Amygdala (tissue), 56 donors: ENCODE results near the gene DYNC1LI2.

Experiments used
- DNase-seq, 56 donors: peaks; one replicate each; lab custom pipeline; 2025; lab: John Stamatoyannopoulos, UW

Gene DYNC1LI2

DNA sequence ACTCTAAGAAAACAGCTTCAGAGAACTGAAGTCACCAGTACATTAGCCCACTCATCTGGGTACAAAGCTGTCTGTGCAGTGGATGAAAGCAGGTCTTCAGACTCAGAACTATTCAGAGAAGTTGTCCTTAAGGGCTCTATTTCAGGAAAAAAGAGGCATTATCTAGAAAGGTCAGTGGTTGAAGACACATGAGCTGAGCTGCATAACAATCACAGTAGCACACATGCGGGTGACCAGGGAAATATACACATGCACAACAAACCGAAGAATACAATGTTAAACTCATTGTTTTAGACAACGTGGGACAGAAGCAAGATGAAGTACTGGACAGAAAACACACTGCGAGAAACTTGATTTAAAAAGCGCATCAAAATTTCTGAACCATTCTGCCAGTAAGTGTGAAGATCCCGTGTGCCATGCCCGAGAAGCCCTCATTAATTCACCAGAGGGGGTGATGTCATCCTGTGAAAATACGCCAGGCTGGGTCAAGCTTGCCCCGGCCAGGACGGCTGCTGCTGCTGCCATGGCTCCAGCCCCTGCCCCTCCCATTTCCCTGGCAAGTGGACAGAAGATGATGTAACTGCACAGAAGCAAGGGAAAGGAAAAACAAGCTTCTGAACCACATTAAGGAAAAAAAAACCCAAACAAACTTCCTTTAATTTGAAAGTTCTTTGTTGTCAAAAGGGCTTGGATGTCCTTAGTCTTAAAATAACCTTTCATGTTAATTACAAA is 10.1 kb downstream of the DYNC1LI2 start:
- peak in 54 of 56 donors; percentile 41 to 97 (median 84) for DNase-seq

GRCh38 chr16:66740533-66740932 is 10.9 kb downstream of the DYNC1LI2 start:
- DNase-seq, result peak in 1 of 56 donors; percentile 10

GRCh38 chr16:66740010-66740409 is 11.4 kb downstream of the DYNC1LI2 start:
- DNase-seq, result peak in 2 of 56 donors; percentile 5 to 38

DNA sequence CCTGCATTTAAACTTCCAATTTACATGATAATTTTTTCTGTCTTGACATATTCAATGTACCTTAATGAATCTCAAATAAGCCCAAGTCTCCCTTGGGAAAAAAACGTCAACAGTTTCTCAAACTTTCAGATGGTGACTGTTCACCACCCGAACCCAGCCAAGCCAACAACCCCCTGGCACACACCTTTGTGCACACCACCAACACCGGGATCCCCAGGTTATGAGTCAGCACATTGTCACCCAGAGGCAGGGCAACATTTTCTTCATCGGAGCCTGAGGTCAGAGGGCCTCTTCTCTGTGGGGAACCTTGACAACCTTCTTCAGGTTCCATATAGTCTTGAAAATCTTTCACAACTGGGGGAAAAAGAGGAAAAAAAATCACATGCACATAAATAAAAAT is 15.5 kb downstream of the DYNC1LI2 start:
- DNase-seq, result no peak

- DNase-seq, result no peak
Measured at GRCh38 chr16:66731101-66731500, 20.3 kb downstream of the DYNC1LI2 start.

DNA sequence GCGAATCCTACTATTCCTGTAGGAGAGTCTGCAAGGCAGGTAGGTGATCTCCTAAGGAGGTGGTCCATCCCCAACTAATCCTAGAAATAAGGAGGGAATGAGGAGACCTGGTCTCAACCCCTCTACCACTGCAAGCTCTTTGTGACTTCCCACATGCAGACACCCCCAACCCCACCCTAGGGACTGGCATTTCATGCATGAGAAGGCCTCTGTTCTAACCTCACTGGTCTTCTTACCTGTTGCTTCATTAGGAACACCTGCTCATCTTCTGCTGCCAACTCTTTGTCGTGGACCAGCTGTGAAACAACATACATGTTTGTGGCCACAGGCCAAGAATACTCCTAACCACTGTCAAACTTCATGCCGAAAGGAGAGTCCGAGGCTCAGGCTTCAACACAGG is 22.6 kb downstream of the DYNC1LI2 start:
- DNase-seq, result no peak

DNA sequence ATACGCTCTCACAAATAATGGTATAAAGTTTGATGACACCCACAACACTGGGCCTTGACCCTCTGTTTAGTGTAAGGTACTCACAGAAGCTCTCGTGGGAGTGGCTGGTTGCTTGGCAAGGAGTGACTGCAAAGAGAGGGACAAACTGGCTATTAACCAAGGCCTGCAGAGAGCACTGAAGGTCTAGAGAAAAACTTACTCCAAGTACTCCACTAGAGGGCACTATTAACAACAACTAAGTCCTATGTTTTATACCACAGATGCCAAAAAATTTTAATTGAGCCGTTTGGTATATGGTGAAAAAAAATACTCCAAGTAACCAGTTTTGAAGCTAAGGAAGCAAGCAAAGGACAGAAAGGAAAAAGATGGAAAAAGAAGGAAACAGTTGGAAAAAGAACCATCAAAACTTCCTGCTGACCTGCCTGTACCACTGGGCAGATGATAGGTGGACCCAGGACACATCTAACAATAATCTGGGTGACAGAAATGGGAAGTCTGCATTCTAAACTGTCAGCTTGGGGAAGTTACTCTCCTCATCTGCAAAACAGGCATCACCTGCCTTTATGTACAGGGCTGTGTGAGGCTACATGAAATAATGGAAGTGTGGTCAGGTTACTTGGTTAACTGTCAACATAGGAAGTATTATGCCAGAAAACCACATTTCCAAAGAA is 23.2 kb downstream of the DYNC1LI2 start:
- peak in 12 of 56 donors; percentile 14 to 81 (median 33) for DNase-seq

- no peak for DNase-seq
Measured at GRCh38 chr16:66720766-66721165, 30.6 kb downstream of the DYNC1LI2 start.

GRCh38 chr16:66719246-66719645 is 32.2 kb downstream of the DYNC1LI2 start:
- DNase-seq, result no peak

GRCh38 chr16:66717776-66718175 is 33.6 kb downstream of the DYNC1LI2 start:
- DNase-seq, result no peak

- DNase-seq, result peak in 26 of 56 donors; percentile 9 to 73 (median 35)
Measured at GRCh38 chr16:66717112-66717675, 34.2 kb downstream of the DYNC1LI2 start.

GRCh38 chr16:66714654-66715307 is 36.6 kb downstream of the DYNC1LI2 start:
- peak in 7 of 56 donors; percentile 12 to 38 (median 19) for DNase-seq

DNA sequence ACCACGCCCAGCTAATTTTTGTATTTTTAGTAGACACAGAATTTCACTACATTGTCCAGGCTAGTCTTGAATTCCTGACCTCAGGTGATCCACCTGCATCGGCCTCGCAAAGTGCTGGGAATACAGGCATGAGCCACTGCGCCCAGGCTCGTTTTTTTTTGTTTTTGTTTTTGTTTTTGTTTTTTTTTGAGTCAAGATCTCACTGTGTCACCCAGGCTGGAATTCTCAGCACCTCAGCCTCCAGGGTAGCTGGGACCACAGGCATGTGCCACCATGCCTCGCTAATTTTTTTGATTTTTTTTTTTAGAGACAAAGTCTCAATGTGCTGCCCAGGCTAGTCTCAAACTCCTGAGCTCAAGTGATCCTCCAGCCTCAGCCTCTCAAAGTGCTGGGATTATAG is 37.3 kb downstream of the DYNC1LI2 start:
- no peak for DNase-seq

- DNase-seq, result peak in 17 of 56 donors; percentile 8 to 78 (median 35)
Measured at GRCh38 chr16:66713076-66713475, 38.3 kb downstream of the DYNC1LI2 start.

GRCh38 chr16:66712512-66712911 is 38.9 kb downstream of the DYNC1LI2 start:
- no peak for DNase-seq

DNA sequence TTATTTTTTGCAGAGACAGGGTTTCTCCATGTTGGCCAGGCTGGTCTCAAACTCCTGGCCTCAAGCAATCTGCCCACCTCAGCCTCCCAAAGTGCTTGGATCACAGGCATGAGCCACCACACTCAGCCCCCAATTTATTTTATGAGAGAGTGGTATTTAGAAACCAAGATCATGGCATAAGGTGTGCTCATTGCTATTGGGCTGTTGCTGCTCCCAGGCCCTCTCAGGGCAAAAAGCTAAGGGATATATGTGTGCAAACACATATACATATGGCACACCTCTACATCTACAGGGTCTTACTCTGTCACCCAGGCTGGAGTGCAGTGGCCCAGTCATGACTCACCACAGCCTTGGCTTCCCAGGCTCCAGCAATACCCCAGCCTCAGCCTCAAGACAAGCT is 39.8 kb downstream of the DYNC1LI2 start:
- no peak for DNase-seq

GRCh38 chr16:66706506-66706880 is 44.9 kb downstream of the DYNC1LI2 start:
- DNase-seq, result peak in 5 of 56 donors; percentile 11 to 41 (median 17)

- DNase-seq, result peak in 7 of 56 donors; percentile 6 to 25 (median 19)
Measured at GRCh38 chr16:66705790-66706505, 45.5 kb downstream of the DYNC1LI2 start.

DNA sequence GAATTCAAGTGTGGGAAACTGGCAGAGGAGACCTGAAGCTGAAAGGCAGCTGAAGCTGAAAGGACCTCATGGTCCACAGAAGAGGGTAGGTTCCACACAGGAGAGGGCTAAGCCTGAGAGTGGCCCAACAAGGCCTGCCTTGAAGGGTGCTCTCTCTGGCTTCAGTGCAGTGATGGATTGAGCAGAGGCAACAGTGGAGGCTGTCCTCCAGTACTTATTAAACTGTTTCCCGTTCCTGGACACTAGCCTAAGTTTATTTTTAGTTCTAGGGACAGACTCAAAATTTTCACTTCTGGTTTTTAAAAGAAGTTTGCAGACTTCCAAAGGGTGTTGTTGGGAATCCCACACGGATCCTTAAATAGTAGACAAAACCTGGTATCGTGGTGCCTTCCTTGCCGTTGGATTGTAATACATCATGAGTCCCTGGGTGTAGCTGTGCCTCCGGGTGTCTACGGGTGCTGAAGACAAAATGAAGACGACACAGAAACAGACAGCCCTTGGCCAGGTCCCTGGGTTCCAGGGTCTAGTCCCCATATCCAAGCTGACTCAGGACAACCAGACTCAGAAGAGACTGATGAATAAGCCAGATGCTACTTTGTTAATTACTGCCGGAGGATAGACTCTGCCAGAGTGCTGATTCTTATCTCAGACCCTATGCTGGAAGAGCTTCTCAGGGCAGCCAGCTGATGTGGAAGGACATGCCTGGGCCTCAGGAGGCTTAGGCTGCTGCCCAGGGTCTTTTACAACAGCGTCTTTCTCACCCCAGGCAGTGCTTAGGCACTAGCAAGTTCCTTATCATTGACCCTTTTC is 47.8 kb downstream of the DYNC1LI2 start:
- peak in 5 of 56 donors; percentile 12 to 39 (median 16) for DNase-seq

- DNase-seq, result no peak
Measured at GRCh38 chr16:66701516-66701915, 49.9 kb downstream of the DYNC1LI2 start.
